H7 (cell line): ENCODE data around the gene TRIO. TPM values are rescaled to one million over a fixed set of nuclear protein-coding genes. Genes with fewer than 3 reads are reported as not detected.

Experiments used
- DNase-seq: peaks from one replicate; pipeline ENCODE4 v3.0.0; 2012
- H3K27me3 ChIP-seq: 2 replicates; pipeline ENCODE4 v1.6.0; 2011; ENCODE audit warnings: mild to moderate bottlenecking, low read length; ENCODE audit not compliant: control insufficient read depth, insufficient read depth
- H3K36me3 ChIP-seq: replicated peaks from 2 replicates; pipeline ENCODE4 v1.5.1; 2011; ENCODE audit warnings: low read length; ENCODE audit not compliant: control insufficient read depth, insufficient read depth
- H3K4me3 ChIP-seq: 2 replicates; pipeline ENCODE4 v1.5.1; 2011; ENCODE audit warnings: low read depth, mild to moderate bottlenecking, control low read depth, low read length, moderate library complexity; ENCODE audit not compliant: insufficient read depth
- total RNA-seq: library from RNA; depleted of rRNA; stranded (reverse); fragments of >200 nt; shearing (Covaris generic); gene quantifications from 2 replicates; pipeline ENCODE4 v1.2.3, GENCODE V29; 2014

TRIO gene
- total RNA-seq, 1 experiment from 2014 or later = 39.7 TPM

- no peak for DNase-seq
- peaks cover 3% of the 10 kb centered on the region for H3K36me3 ChIP-seq
Measured at GRCh38 chr5:14310901-14311300, 167.8 kb downstream of the TRIO start.

GRCh38 chr5:14313986-14314690 lies 171.0 kb downstream of the TRIO start:
- Histone ChIP-seq H3K4me3 (no peak overlapping the region), H3K36me3 (peaks cover 8% of the 10 kb centered on the region), H3K27me3 (no peaks in the 10 kb centered on the region)
- no peak for DNase-seq

More at GRCh38 chr5:14310901-14311300, 167.8 kb downstream of the TRIO start:
- H3K27me3 ChIP-seq = no peaks in the 10 kb centered on the region
- no peak overlapping the region for H3K4me3 ChIP-seq

- Histone ChIP-seq H3K27me3 (no peaks in the 10 kb centered on the region), H3K4me3 (no peak overlapping the region), H3K36me3 (peaks cover 6% of the 10 kb centered on the region)
- no peak for DNase-seq
Measured at GRCh38 chr5:14316471-14316870, 173.3 kb downstream of the TRIO start.

- peaks cover 6% of the 10 kb centered on the region for H3K36me3 ChIP-seq
- H3K4me3 ChIP-seq = no peak overlapping the region
- DNase-seq = no peak
- H3K27me3 ChIP-seq = no peaks in the 10 kb centered on the region
Measured at GRCh38 chr5:14319102-14319501, 176.0 kb downstream of the TRIO start.

GRCh38 chr5:14321936-14322335 lies 178.8 kb downstream of the TRIO start:
- Histone ChIP-seq H3K36me3 (peaks cover 2% of the 10 kb centered on the region), H3K27me3 (no peaks in the 10 kb centered on the region), H3K4me3 (no peak overlapping the region)
- DNase-seq = no peak

GRCh38 chr5:14322437-14323187 lies 179.5 kb downstream of the TRIO start:
- no peak overlapping the region for H3K4me3 ChIP-seq
- DNase-seq = no peak
- no peaks in the 10 kb centered on the region for H3K27me3 ChIP-seq
- H3K36me3 ChIP-seq = no peaks in the 10 kb centered on the region; the same call in none of the 2 replicates

GRCh38 chr5:14323466-14323865 lies 180.3 kb downstream of the TRIO start:
- DNase-seq = no peak
- Histone ChIP-seq H3K4me3 (no peak overlapping the region), H3K27me3 (no peaks in the 10 kb centered on the region), H3K36me3 (no peaks in the 10 kb centered on the region; the same call in none of the 2 replicates)

- no peak overlapping the region for H3K4me3 ChIP-seq
- DNase-seq = no peak
- H3K27me3 ChIP-seq = no peaks in the 10 kb centered on the region
- no peaks in the 10 kb centered on the region; the same call in none of the 2 replicates for H3K36me3 ChIP-seq
Measured at GRCh38 chr5:14325369-14325768, 182.2 kb downstream of the TRIO start.

- H3K4me3 ChIP-seq = no peak overlapping the region
- peaks cover 3% of the 10 kb centered on the region for H3K36me3 ChIP-seq
- no peaks in the 10 kb centered on the region for H3K27me3 ChIP-seq
- DNase-seq = peak; percentile 49
Measured at GRCh38 chr5:14326035-14326903, 183.1 kb downstream of the TRIO start.

GRCh38 chr5:14327624-14328023 lies 184.5 kb downstream of the TRIO start:
- Histone ChIP-seq H3K4me3 (no peak overlapping the region), H3K27me3 (no peaks in the 10 kb centered on the region)
- DNase-seq = no peak

GRCh38 chr5:14328144-14328543 lies 185.0 kb downstream of the TRIO start:
- H3K4me3 ChIP-seq = no peak overlapping the region
- DNase-seq = no peak
- no peaks in the 10 kb centered on the region for H3K27me3 ChIP-seq
- H3K36me3 ChIP-seq = peaks cover 3% of the 10 kb centered on the region

More at GRCh38 chr5:14327624-14328023, 184.5 kb downstream of the TRIO start:
- H3K36me3 ChIP-seq = peaks cover 3% of the 10 kb centered on the region

- Histone ChIP-seq H3K36me3 (peaks cover 4% of the 10 kb centered on the region), H3K27me3 (no peaks in the 10 kb centered on the region), H3K4me3 (no peak overlapping the region)
- DNase-seq = no peak
Measured at GRCh38 chr5:14330291-14330690, 187.1 kb downstream of the TRIO start.

- H3K27me3 ChIP-seq = no peaks in the 10 kb centered on the region
- H3K4me3 ChIP-seq = no peak overlapping the region
- DNase-seq = no peak
- peaks cover 4% of the 10 kb centered on the region for H3K36me3 ChIP-seq
Measured at GRCh38 chr5:14330729-14331385, 187.7 kb downstream of the TRIO start.

- Histone ChIP-seq H3K27me3 (no peaks in the 10 kb centered on the region), H3K4me3 (no peak overlapping the region), H3K36me3 (peaks cover 4% of the 10 kb centered on the region)
- DNase-seq = no peak
Measured at GRCh38 chr5:14331386-14331781, 188.2 kb downstream of the TRIO start.
